Neural cell (in vitro differentiated cells): ENCODE measurements around the gene CPM.
"Not testable (repeated sequence)": the region's sequence is repeated elsewhere in the genome, so short reads cannot be mapped to it uniquely, and the experiment has no call there.

Experiments
- CTCF ChIP-seq: fragments of 450-650 bp; IDR thresholded peaks from 2 replicates; pipeline ENCODE4 v1.5.1; 2014; ENCODE audit warnings: antibody characterized with exemption, mild to moderate bottlenecking, moderate library complexity; ENCODE audit not compliant: poor library complexity, severe bottlenecking
- EP300 ChIP-seq: fragments of 450-650 bp; conservative IDR thresholded peaks from 2 replicates; pipeline ENCODE4 v1.6.1; 2014; ENCODE audit warnings: antibody characterized with exemption, mild to moderate bottlenecking, moderate library complexity; ENCODE audit not compliant: poor library complexity, severe bottlenecking
- EZH2 ChIP-seq: fragments of 200-600, 300-800 bp; shearing (Covaris generic), sonication (generic); IDR thresholded peaks from 2 replicates; pipeline ENCODE4 v1.6.1; 2014; ENCODE audit warnings: antibody characterized with exemption, low read length, borderline replicate concordance, mild to moderate bottlenecking; ENCODE audit not compliant: insufficient read depth, poor library complexity, severe bottlenecking
- MXI1 ChIP-seq: fragments of 450-650 bp; conservative IDR thresholded peaks from 2 replicates; pipeline ENCODE4 v1.6.1; 2014; ENCODE audit warnings: antibody characterized with exemption, mild to moderate bottlenecking; ENCODE audit not compliant: poor library complexity, severe bottlenecking
- POLR2AphosphoS5 ChIP-seq: IDR thresholded peaks from 2 replicates; pipeline ENCODE4 v1.6.1; 2012
- RAD21 ChIP-seq: fragments of 450-650 bp; conservative IDR thresholded peaks from 2 replicates; pipeline ENCODE4 v1.6.1; 2014; ENCODE audit warnings: antibody characterized with exemption, mild to moderate bottlenecking, moderate library complexity
- SMC3 ChIP-seq: fragments of 450-650 bp; conservative IDR thresholded peaks from 2 replicates; pipeline ENCODE4 v1.6.1; 2014; ENCODE audit warnings: antibody characterized with exemption, mild to moderate bottlenecking, moderate library complexity; ENCODE audit not compliant: poor library complexity
- TAF1 ChIP-seq: IDR thresholded peaks from 2 replicates; pipeline ENCODE4 v1.6.1; 2012; ENCODE audit warnings: low read depth
- TF ChIP-seq, protein P1 (sequence below): IDR thresholded peaks from 2 replicates; pipeline ENCODE4 v1.6.1; 2012; ENCODE audit warnings: borderline replicate concordance

DNA sequence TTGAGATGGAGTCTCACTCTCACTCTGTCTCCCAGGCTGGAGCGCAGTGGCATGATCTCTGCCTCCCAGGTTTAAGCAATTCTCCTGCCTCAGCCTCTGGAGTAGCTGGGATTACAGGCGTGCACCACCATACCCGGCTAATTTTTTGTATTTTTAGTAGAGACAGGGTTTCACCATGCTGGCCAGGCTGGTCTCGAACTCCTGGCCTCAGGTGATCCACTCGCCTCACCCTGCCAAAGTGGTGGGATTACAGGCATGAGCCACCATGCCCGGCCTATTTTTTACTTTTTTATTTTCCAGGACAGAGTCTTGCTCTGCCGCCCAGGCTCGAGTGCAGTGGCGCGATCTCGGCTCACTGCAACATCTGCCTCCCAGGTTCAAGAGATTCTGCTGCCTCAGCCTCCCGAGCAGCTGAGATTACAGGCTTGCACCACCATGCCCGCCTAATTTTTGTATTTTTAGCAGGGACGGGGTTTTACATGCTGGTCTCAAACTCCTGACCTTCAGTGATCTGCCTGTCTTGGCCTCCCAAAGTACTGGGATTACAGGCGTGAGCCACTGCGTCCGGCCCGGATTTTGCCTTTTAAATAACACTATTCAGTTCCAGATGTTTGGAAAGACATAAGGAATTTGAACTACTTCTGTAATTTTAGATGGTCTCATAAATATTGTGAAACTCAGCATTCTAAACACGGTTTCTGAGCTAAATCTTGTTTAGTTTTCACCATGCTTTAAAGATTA is 129.9 kb downstream of the CPM start:
- TF ChIP-seq CTCF, RAD21, TAF1, MXI1, SMC3, EP300, POLR2AphosphoS5, EZH2: not testable (repeated sequence)
- TF ChIP-seq, protein P1, sequence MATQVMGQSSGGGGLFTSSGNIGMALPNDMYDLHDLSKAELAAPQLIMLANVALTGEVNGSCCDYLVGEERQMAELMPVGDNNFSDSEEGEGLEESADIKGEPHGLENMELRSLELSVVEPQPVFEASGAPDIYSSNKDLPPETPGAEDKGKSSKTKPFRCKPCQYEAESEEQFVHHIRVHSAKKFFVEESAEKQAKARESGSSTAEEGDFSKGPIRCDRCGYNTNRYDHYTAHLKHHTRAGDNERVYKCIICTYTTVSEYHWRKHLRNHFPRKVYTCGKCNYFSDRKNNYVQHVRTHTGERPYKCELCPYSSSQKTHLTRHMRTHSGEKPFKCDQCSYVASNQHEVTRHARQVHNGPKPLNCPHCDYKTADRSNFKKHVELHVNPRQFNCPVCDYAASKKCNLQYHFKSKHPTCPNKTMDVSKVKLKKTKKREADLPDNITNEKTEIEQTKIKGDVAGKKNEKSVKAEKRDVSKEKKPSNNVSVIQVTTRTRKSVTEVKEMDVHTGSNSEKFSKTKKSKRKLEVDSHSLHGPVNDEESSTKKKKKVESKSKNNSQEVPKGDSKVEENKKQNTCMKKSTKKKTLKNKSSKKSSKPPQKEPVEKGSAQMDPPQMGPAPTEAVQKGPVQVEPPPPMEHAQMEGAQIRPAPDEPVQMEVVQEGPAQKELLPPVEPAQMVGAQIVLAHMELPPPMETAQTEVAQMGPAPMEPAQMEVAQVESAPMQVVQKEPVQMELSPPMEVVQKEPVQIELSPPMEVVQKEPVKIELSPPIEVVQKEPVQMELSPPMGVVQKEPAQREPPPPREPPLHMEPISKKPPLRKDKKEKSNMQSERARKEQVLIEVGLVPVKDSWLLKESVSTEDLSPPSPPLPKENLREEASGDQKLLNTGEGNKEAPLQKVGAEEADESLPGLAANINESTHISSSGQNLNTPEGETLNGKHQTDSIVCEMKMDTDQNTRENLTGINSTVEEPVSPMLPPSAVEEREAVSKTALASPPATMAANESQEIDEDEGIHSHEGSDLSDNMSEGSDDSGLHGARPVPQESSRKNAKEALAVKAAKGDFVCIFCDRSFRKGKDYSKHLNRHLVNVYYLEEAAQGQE, result not testable (repeated sequence)
